ENCODE data around the gene SLC48A1.
A peak's percentile ranks its signal among the peaks of the same experiment; 100 is the strongest.
"Not testable (repeated sequence)": the region's sequence is repeated elsewhere in the genome, so short reads cannot be mapped to it uniquely, and the experiment has no call there.

Gene SLC48A1

GRCh38 chr12:47813511-47814196 is 40.6 kb downstream of the SLC48A1 start:
- DNase-seq: peak in 2 of 6 experiments; percentile 26 to 35

GRCh38 chr12:47814539-47815170 is 41.6 kb downstream of the SLC48A1 start:
- no peak for DNase-seq

GRCh38 chr12:47815447-47815846 is 42.4 kb downstream of the SLC48A1 start:
- not testable (repeated sequence) for DNase-seq

- no peak for DNase-seq
Measured at GRCh38 chr12:47816403-47817271, 43.6 kb downstream of the SLC48A1 start.

GRCh38 chr12:47817272-47818006 is 44.4 kb downstream of the SLC48A1 start:
- DNase-seq: peak in 1 of 6 experiments; percentile 26

GRCh38 chr12:47818007-47818376 is 45.0 kb downstream of the SLC48A1 start:
- no peak for DNase-seq

- DNase-seq: peak in 3 of 6 experiments; percentile 24 to 49 (median 40)
Measured at GRCh38 chr12:47818467-47819137, 45.6 kb downstream of the SLC48A1 start.

- peak in 4 of 6 experiments; percentile 15 to 42 (median 34) for DNase-seq
Measured at GRCh38 chr12:47819138-47819895, 46.3 kb downstream of the SLC48A1 start.

GRCh38 chr12:47819896-47820630 is 47.0 kb downstream of the SLC48A1 start, which contains the start of gene HDAC7:
HDAC7 (minus strand) TSS chr12:47819903; CDS start chr12:47819785, 118 bp downstream.
- DNase-seq: peak; percentile 50 to 68 (median 64)

- DNase-seq: peak in 1 of 6 experiments; percentile 18
Measured at GRCh38 chr12:47820631-47821345, 47.8 kb downstream of the SLC48A1 start.

GRCh38 chr12:47821346-47821706 is 48.3 kb downstream of the SLC48A1 start:
- no peak for DNase-seq

- DNase-seq: no peak
Measured at GRCh38 chr12:47822401-47822800, 49.4 kb downstream of the SLC48A1 start.

- no peak for DNase-seq
Measured at GRCh38 chr12:47822863-47823262, 49.8 kb downstream of the SLC48A1 start.

- no peak for DNase-seq
Measured at GRCh38 chr12:47823422-47824086, 50.5 kb downstream of the SLC48A1 start.

- DNase-seq: peak in 5 of 6 experiments; percentile 24 to 68 (median 63)
Measured at GRCh38 chr12:47824198-47824597, 51.2 kb downstream of the SLC48A1 start.

- no peak for DNase-seq
Measured at GRCh38 chr12:47824635-47825034, 51.6 kb downstream of the SLC48A1 start.

GRCh38 chr12:47825173-47825639 is 52.2 kb downstream of the SLC48A1 start:
- DNase-seq: no peak

GRCh38 chr12:47828008-47828975 is 55.3 kb downstream of the SLC48A1 start:
- no peak for DNase-seq
